CMK (cell line): ENCODE measurements around the gene SNAI1.

Experiments
- DNase-seq: peaks from one replicate; pipeline ENCODE4 v3.0.0-alpha.2; 2010; ENCODE audit warnings: low read depth

SNAI1 gene

DNA sequence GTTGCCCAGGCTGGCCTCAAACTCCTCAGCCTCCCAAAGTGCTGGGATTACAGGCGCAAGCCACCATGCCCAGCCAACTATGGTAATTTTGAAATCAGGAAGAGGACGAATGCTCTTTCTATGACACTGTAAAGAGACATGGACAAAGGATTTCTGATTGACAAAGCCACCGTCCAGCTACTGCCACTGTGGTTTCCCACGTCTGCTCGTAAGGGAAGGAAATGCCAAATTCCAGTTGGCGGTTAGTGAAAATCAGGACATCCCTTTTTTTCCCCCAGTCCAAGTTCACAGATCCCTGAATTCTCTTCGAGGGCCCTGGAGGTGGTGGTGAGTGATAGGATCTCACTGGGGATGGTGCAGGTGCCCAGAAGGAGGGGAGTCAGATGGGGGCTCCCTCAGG is 31.2 kb downstream of the SNAI1 start:
- DNase-seq = no peak

DNA sequence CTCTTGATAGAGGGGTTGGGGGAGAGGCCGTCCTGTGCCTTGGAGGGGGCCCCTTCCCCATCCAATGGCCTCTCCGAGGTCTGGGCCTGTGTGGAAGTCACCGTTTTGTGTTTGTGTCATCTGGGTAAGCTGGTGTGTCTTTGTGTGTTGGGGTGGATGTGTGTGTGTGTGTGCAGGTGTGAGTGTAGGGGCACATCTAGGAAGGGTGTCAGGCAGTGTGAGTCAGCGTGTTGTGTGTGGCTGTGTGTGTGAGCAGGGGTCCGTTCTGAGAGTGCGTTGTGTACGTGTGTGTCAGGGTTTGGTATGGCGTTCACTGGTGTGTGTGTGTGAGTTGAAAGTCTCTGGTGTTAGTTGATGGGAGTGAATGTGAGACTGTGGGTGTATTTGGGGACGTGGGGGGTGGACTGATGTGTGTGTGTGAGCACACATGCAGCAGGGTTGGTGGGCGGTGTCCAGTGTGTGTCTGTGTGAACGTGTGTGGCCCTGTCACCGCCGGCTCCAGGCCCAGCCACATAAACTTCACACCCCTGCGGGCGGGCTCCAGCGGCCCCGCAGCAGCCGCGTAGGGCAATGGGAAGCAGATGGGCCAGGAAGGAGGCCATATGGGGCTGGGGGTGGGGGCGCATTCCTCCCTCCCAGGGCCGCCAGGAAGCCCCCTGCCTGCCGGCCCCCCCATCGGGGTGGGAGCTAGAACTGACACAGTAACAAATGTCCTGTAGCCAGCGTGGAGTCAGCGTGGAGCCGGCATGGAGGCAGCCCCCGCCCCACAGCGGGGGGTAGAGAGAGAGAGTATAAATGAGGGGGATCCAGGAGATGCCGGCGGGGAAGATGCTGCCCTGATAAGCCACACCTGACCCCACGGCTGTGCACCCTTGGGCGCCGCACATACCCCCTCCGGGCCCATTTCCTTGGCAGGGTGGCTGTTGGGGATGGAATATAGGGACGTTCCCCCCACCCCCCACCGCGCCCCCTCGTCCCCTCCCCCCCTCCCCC is 32.1 kb downstream of the SNAI1 start:
- no peak for DNase-seq

DNA sequence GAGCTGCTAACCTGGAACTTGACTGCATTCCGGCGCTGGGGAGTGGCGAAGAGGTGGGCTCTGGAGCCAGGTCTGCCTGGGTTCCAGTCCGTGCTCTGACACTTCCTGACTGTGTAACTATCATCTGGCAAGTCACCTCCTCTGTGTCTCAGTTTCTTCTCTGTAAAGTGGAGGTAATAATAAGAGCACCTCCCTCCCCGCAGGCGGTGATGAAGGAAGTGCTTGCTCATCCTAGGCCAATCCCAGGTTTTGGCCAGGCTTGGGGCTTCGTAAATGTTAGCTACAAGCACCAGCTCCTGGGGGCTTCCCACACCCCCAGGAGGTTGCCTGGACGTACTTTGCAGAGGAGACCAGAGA is 32.8 kb downstream of the SNAI1 start:
- no peak for DNase-seq

DNA sequence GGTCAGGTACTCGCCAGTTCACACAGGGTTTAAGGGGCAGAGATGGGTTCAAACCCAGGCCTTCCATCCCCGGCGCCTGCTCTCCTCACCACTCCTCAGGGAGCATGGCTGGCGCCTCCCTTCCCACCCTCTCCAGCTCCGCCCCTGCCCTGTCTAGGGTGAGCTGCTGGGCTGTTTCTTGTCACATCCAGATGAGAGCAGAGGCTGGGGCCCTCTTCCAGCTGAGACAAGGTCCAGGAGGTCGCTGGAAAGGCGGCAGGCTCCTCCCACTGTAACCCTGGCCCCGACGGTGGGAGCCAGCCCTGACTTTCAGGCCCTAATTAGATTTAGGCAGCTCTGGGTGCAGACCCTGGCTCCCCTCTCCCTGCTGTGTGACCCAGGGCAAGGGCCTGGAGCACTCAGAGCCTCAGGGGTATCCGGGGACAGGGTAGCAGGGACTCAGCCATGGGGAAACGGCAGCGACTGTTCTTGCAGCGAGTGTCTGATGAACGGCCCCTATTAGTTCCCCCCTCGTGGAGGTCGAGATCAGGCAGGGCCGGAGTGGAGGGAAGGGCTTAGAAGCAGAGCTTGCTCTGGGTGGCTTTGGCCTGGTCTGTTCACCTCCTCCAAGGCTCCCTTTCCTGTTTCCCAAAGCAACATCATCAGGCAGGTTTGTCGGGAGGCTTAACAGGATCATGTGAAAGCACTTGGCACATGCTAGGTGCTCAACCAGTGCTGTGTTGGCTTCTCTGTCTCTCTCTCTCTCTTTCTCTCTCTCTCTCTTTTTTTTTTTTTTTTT is 33.4 kb downstream of the SNAI1 start:
- DNase-seq = no peak

DNA sequence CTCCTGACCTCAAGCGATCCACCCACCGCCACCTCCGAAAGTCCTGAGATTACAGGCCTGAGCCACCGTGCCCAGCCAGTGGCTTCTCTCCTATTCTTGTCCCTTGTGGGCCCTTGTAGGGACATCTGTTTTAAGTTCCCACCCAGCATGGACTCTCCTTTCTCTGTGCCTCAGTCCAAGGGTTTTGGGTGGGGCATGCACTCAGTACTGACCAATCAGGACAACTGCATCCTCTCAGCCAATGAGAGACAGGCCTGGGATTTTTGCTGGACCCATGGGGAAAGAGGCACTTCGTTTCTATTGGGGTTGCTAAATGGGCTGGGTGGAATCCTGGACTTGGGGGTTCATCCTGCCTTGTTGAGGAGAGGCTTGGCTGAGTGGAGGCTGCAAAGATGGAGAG is 34.4 kb downstream of the SNAI1 start:
- DNase-seq = no peak

DNA sequence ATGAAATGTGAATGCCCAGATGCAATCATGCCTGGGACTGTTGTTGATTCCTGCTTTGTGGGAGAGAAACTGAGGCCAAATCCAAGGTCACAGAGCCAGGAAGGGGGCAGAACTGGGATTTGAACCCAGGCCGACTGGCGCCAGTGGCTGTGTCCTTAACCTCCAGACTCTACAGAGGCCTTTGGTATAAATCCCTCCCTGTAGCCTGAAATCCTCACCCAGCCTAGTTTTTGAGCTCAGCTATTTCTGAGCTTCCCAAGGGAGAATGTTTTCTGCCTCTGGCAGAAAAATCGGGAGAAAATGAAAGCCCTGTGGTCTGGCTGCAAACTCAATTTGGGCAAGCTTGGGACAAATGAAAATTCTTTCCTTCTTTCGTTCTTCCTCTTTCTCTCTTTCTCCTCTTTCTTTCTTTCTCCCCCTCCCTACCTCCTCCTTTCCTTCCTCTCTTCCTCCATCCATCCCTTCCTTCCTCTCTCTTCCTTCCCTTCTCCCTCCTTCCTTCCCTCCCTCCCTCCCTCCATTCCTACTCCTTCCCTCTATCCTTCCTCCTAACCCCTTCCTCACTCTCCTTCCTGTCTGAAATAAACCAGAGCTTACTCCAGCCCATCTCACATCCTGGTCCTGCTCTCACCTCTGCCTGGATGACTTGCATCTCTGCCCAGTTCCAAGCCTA is 34.9 kb downstream of the SNAI1 start:
- no peak for DNase-seq

DNA sequence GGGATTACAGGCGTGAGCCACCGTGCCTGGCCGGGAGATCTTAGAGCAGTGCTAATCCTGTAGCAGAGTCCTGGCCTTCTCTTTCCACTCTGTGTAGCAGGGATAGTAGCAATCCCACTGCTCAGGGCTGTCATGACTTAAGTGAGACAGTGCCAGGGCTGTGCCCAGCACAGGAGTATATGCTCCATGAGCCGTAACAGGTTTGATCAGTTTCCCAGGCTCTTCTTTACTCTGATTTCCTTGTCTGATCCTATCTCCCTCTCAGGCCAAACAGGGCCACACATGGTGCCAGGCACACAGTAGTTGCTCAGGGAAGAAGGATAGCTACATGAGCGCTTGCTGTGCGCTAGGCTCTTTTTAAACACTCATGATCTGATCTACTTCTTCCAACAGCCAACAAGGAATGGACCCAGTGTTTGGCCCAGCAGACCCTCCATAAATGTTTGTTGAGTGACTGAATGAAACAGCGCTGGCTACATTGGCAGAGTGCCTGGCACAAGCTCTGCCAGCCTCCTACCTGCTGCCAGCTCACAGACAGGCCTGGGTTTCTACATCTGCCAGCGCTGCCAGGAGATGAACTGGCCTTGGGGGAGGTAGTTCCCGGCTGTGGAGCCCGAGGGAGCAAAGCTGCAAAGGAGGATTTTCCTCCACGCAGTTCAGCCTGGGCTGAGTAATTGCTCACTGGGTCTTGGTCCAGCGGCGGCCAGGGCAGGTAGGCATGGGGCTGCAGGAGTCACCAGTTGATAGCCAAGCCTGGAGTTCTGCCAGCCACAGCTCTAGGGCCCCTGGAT is 36.9 kb downstream of the SNAI1 start:
- DNase-seq = no peak

DNA sequence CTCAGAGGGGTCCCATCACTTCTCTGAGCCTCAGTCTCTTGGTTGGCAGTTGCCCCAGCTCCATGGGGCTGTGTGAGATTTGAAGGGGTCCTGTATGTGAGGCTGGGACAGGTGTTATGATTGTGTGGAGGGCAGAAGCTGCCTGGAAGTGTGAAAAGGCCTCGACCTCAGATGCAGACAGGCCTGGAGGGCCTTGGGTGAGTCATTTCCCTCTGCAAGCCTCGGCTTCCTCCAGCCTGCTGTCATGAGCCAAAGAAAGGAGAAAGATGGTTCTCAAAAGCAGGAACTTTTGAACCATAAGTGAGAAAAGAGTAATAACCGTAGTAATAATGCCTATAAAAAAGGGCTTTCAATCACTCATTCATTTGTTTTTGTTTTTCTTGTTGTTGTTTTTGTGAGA is 37.5 kb downstream of the SNAI1 start:
- DNase-seq = no peak

DNA sequence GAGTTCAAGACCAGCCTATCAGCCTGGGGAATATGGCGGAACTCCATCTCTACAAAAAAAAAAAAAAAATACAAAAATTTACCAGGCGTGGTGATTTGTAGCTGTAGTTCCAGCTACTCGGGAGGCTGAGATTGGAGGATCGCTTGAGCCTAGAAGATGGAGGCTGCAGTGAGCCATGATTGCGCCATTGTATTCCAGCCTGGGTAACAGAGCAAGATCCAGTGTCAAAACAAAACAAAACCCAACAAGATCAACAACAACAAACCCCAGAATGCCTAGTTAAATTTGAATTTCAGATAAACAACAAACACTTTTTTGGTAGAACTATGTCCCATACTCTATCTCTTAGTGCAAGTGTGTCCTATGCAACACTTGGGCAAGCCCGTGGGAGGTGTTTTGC is 39.9 kb downstream of the SNAI1 start:
- DNase-seq = no peak

DNA sequence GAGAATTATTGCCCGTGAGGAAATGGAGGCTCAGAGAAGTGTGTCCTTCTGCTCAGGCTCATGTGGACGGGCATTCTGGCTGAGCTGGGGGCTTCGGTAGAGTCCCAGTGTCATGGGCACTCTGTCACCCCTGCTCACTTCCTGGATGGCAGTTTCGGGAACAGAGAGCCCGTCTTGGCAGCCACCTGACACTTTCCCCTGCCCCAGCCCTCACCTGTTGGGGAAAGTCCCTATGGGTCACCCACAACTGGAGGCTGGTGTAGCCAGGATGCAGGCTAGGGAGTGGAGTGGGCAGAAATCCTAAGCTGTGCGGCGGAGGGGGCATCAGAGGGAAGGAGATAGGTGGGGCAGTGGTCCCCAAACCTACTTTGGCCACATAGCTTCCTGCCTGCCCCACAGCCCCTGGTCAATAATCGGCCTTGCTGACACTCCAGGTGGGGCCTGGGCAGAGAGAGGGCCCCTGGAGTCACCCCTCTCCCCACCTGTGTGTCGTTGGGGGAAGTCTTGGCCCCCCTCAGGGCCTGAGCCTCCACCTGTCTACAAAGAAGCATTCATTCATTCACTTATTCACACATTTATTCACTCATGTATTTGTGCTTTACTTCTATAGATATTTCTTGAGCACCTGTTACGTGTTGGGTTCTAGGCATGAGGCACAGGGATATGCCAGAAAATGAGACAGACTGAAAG is 40.5 kb downstream of the SNAI1 start:
- no peak for DNase-seq

DNA sequence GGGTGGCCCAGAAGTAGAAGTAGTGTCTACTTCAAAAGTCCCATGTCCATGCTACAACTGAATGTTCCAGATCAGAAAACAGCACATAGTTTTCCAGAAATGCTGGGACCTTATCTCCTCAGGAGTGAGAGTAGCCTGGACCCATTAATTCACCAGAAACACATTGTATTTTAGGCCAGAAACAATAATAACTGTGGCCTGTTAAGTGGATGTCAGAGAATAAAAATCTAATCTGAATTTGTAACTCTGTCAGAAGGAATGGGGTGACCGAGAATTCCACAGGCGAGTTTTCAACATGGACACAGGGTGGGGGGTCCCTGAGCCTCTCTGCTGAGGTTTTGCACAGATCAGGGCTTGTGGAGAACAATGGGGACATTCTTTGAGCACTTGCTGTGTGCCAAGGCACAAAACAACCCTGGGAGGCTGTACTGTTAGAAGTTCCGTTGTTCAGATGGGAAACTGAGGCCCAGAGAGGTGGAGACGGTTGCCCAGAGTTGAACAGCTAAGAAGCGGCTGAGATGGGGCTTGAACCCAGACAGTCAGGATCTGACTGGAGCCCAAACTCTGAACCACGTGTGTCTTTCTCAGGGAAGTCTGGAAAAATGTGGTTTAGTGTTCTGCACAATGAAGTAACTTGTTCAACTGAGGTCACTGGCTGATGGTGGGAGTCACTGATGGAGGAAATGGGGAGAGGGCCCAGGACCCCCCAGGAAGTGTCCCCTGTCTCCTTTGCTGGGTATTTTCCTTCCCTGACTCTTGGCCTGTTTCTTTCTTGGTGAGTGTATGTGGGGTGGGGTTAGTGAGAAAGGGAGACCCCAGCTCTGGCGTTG is 44.2 kb downstream of the SNAI1 start:
- DNase-seq = no peak

DNA sequence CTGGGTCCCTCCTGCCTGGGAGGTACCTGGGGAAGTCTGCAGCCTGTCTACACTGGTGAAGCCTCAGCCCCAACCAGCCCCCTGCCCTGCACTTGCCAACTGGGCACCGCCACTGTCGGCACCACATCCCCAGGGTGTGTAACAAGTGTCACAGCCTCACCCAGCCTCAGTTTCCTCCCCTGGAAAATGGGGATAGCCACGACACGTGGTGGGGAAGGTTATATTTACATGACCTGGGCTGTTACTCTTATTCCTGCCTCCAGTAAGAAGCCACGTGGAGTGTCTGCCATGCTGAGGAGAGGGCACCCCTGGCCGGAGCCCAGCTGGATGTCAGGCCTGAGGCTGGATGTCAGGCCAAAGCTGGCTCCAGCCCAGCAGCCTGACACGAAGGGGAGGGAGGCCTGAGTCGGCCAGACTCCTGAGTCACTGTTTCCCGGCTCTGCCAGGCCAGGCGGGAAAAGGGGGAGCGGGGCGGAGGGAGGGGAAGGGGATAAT is 44.9 kb downstream of the SNAI1 start:
- DNase-seq = no peak

DNA sequence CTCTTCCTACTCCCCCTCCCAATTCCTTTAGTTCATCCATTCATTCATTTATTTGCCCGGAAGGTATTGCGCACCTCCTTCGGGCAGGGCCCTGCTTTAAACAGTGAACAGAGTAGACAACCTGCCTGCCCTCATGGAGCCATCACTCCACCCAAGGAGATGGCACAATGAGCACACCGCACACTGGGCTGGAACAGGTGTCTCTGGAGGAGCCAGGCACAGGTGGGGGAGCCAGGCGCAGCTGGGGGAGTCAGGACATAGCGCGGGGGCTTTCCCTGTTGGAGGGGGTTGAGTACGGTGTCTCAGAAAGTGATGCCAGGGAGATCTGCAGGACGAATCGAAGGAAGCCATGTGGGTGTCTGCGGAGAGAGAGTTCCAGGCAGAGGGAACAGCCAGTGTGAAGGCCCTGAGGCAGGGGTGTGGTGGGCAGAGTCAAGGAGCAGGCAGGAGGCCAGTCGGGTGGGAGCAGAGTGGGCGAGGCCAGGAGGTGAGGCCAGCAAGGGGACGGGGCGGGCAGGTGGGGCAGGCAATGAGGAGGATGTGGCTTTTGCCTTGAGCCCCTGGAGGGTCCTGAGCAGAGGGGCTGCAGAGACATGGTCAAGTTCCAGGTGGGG is 46.4 kb downstream of the SNAI1 start:
- no peak for DNase-seq

DNA sequence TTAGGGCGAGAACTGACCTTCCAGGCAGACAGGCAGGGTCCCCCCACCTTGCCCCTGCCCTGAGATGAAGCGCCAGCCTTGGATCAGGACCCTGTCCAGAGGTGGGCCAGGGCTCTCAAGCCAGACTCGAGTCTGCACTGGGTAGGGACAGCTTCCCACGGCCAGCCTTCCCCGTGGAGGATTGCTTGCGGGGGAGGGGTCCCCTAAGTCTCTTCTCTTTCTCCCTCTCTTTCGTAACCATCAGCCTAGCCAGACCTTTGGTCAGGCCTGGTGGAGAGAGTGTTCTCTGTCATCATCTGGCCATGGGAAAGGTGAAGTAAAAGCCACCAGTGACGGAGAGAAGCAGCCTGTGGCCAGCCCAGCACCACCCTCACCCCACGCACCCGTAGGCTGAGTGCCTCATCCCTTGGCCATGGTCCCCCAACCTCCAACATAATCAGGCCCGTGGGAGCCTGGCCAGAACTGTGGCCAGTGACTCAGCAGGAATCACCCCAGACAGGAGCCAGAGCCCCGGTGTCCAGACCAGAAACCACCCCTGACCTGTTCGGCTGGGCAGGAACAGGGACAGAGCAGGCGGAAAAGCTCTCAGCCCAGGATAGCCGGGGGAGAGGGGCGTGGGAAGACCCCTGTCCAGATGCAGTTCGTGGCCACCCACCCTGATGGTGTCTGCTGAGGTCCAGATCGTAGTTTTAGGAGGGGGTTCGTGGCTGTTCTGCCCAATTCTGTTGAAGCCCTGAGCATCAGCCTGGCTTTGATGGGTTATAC is 47.1 kb downstream of the SNAI1 start:
- DNase-seq = no peak

DNA sequence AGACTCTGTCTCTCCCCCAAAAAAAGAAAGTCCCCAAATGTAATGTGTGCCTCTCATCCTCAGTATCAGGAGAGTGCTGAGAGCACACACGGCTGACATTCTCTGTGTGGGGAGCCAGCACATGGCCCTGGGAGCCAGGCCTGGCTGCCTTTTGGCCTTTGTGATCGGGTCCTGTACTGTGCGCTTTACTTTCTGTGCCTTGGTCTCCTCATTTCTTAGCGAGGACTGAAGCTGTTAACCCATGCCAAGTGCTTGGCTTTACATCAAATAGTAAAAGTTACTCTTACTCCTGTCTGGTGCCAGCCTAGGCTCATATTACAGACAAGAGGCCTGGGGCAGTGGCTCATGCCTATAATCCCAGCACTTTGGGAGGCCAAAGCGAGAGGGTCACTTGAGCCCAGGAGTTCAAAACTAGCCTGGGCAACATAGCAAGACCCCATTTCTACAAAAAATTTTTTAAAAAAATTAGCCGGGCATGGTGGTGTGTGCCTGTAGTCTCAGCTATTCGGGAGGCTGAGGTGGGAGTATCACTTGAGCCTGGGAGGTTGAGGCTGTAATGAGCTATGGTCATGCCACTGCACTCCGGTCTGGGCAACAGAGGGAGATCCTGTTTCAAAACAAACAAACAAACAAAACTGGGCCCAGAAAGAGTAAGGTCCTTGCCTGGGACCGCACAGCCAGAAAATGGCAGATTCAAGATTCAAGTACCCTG is 50.3 kb downstream of the SNAI1 start:
- DNase-seq = no peak

DNA sequence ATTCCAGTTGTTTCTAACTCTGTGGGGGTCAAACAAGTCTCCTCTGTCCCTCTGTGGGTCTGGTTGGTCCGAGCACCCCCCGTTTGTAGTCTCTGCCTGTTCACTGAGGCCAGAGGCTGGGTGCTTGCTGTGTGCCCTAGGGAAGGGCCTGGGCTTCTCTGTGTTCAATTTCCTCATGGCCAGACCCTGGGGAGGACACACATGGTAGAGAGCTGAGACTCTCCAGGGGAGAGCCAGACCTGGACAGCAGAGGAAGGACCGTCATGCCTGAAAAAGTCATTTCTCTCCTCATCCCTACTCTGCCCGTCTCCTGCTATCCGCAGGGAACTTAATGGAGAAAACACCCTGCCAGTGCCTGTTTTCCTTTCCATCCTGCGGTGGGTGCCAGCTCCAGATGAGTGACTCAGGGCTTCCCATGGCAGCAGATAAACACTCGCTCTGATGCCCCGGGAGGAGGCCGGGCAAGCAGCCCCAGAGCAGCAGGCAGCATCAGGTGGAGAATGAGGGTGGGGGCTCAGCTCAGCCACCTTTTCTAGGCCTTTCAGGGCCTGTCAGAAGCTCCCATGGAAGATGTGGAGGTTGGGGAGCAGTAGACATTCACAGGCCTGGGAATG is 51.9 kb downstream of the SNAI1 start:
- DNase-seq = no peak

DNA sequence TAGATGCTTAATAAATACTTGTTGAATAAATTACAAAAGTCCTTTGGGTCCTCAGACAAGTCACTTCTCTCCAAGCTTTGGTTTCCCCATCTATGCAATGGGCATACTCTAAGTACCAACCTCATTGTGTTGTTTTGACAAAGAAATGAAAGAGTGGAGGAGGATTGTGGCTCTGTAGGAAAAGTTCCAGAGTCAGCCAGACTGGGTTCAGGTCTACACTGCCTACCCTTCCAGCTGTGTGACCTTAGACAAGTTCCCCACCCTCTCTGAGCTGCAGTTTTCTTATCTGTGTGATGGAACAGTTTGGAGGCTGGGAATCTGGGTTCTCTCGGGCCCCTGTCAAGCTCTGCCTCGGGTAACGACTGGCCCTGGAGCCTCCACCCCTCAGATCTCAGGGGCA is 53.9 kb downstream of the SNAI1 start:
- DNase-seq = no peak

DNA sequence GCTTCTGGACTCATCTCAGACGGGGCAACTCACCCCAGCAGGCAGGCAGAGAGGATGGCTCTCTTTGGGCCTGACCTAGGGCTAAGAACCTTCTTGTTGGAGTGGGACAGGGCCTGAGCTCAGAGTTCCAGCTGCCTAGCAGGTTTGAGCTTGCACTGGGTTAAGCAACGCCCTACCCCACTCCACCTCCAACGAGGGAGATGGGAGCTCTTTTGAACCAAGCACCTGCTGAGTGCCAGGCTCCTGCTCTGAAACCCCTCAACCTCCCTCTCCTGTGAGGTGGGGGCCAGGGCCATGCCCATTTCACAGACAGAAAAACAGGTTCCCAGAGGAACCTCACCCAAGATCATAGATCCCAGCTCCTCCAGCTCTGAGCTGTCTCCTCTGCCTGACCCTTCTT is 54.3 kb downstream of the SNAI1 start:
- DNase-seq = no peak
